GM12865 (cell line): Measurements from ENCODE around the gene LTB.

ENCODE experiments used
- DNase-seq: peaks from one replicate; pipeline ENCODE4 v3.0.0; 2010; ENCODE audit warnings: low read depth
- H3K4me3 ChIP-seq: 2 replicates; pipeline ENCODE4 v1.5.1; 2011; ENCODE audit warnings: mild to moderate bottlenecking, low read depth, low read length, control low read depth
- TF ChIP-seq, protein P1 (sequence below): IDR thresholded peaks from 2 replicates; pipeline ENCODE4 v1.5.1; 2011; ENCODE audit warnings: low read length, control low read depth, low read depth, inconsistent platforms; ENCODE audit not compliant: insufficient read depth; ENCODE audit errors: missing control alignments

Gene LTB

DNA sequence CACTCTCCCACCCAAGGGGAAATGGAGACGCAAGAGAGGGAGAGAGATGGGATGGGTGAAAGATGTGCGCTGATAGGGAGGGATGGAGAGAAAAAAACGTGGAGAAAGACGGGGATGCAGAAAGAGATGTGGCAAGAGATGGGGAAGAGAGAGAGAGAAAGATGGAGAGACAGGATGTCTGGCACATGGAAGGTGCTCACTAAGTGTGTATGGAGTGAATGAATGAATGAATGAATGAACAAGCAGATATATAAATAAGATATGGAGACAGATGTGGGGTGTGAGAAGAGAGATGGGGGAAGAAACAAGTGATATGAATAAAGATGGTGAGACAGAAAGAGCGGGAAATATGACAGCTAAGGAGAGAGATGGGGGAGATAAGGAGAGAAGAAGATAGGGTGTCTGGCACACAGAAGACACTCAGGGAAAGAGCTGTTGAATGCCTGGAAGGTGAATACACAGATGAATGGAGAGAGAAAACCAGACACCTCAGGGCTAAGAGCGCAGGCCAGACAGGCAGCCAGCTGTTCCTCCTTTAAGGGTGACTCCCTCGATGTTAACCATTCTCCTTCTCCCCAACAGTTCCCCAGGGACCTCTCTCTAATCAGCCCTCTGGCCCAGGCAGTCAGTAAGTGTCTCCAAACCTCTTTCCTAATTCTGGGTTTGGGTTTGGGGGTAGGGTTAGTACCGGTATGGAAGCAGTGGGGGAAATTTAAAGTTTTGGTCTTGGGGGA, 6.1 kb downstream of the LTB start:
- TF ChIP-seq, protein P1, sequence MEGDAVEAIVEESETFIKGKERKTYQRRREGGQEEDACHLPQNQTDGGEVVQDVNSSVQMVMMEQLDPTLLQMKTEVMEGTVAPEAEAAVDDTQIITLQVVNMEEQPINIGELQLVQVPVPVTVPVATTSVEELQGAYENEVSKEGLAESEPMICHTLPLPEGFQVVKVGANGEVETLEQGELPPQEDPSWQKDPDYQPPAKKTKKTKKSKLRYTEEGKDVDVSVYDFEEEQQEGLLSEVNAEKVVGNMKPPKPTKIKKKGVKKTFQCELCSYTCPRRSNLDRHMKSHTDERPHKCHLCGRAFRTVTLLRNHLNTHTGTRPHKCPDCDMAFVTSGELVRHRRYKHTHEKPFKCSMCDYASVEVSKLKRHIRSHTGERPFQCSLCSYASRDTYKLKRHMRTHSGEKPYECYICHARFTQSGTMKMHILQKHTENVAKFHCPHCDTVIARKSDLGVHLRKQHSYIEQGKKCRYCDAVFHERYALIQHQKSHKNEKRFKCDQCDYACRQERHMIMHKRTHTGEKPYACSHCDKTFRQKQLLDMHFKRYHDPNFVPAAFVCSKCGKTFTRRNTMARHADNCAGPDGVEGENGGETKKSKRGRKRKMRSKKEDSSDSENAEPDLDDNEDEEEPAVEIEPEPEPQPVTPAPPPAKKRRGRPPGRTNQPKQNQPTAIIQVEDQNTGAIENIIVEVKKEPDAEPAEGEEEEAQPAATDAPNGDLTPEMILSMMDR: no peak
- H3K4me3 ChIP-seq: peak overlapping the region; percentile 73

DNA sequence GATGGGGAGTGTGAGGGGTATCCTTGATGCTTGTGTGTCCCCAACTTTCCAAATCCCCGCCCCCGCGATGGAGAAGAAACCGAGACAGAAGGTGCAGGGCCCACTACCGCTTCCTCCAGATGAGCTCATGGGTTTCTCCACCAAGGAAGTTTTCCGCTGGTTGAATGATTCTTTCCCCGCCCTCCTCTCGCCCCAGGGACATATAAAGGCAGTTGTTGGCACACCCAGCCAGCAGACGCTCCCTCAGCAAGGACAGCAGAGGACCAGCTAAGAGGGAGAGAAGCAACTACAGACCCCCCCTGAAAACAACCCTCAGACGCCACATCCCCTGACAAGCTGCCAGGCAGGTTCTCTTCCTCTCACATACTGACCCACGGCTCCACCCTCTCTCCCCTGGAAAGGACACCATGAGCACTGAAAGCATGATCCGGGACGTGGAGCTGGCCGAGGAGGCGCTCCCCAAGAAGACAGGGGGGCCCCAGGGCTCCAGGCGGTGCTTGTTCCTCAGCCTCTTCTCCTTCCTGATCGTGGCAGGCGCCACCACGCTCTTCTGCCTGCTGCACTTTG, 6.8 kb downstream of the LTB start, which contains the start of gene TNF:
Gene TNF, plus strand, starts transcription at position 231 of the 567 bp plus-strand sequence. Its CDS starts 177 bp downstream, at position 408.
- peak within 1 kb of the TSS; percentile 73 for H3K4me3 ChIP-seq
- TF ChIP-seq, protein P1: no peak
- DNase-seq: peak; percentile 94

More for the DNA sequence above, 6.1 kb downstream of the LTB start:
- no peak for DNase-seq

DNA sequence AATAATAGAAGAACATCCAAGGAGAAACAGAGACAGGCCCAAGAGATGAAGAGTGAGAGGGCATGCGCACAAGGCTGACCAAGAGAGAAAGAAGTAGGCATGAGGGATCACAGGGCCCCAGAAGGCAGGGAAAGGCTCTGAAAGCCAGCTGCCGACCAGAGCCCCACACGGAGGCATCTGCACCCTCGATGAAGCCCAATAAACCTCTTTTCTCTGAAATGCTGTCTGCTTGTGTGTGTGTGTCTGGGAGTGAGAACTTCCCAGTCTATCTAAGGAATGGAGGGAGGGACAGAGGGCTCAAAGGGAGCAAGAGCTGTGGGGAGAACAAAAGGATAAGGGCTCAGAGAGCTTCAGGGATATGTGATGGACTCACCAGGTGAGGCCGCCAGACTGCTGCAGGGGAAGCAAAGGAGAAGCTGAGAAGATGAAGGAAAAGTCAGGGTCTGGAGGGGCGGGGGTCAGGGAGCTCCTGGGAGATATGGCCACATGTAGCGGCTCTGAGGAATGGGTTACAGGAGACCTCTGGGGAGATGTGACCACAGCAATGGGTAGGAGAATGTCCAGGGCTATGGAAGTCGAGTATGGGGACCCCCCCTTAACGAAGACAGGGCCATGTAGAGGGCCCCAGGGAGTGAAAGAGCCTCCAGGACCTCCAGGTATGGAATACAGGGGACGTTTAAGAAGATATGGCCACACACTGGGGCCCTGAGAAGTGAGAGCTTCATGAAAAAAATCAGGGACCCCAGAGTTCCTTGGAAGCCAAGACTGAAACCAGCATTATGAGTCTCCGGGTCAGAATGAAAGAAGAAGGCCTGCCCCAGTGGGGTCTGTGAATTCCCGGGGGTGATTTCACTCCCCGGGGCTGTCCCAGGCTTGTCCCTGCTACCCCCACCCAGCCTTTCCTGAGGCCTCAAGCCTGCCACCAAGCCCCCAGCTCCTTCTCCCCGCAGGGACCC, 7.8 kb downstream of the LTB start:
- TF ChIP-seq, protein P1: no peak
- peak overlapping the region; percentile 73 for H3K4me3 ChIP-seq
- peak; percentile 70 for DNase-seq

DNA sequence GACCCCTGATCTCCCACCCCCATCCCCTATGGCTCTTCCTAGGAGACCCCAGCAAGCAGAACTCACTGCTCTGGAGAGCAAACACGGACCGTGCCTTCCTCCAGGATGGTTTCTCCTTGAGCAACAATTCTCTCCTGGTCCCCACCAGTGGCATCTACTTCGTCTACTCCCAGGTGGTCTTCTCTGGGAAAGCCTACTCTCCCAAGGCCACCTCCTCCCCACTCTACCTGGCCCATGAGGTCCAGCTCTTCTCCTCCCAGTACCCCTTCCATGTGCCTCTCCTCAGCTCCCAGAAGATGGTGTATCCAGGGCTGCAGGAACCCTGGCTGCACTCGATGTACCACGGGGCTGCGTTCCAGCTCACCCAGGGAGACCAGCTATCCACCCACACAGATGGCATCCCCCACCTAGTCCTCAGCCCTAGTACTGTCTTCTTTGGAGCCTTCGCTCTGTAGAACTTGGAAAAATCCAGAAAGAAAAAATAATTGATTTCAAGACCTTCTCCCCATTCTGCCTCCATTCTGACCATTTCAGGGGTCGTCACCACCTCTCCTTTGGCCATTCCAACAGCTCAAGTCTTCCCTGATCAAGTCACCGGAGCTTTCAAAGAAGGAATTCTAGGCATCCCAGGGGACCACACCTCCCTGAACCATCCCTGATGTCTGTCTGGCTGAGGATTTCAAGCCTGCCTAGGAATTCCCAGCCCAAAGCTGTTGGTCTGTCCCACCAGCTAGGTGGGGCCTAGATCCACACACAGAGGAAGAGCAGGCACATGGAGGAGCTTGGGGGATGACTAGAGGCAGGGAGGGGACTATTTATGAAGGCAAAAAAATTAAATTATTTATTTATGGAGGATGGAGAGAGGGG, 8.8 kb downstream of the LTB start:
- H3K4me3 ChIP-seq: peak overlapping the region; percentile 73
- no peak for DNase-seq
- TF ChIP-seq, protein P1: no peak

DNA sequence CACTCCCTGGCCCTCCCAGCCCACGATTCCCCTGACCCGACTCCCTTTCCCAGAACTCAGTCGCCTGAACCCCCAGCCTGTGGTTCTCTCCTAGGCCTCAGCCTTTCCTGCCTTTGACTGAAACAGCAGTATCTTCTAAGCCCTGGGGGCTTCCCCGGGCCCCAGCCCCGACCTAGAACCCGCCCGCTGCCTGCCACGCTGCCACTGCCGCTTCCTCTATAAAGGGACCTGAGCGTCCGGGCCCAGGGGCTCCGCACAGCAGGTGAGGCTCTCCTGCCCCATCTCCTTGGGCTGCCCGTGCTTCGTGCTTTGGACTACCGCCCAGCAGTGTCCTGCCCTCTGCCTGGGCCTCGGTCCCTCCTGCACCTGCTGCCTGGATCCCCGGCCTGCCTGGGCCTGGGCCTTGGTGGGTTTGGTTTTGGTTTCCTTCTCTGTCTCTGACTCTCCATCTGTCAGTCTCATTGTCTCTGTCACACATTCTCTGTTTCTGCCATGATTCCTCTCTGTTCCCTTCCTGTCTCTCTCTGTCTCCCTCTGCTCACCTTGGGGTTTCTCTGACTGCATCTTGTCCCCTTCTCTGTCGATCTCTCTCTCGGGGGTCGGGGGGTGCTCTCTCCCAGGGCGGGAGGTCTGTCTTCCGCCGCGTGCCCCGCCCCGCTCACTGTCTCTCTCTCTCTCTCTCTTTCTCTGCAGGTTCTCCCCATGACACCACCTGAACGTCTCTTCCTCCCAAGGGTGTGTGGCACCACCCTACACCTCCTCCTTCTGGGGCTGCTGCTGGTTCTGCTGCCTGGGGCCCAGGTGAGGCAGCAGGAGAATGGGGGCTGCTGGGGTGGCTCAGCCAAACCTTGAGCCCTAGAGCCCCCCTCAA, 9.9 kb downstream of the LTB start, which contains the start of gene LTA:
Gene LTA, plus strand, starts transcription at position 249 of the 871 bp plus-strand sequence. Its CDS starts 454 bp downstream, at position 703.
- DNase-seq: peak; percentile 78
- peak within 1 kb of the TSS; percentile 73 for H3K4me3 ChIP-seq

More for the DNA sequence above, 9.9 kb downstream of the LTB start, which contains the start of gene LTA:
- TF ChIP-seq, protein P1: no peak
